SH-SY5Y (cell line): ENCODE data around the gene FGB.

Source experiments
- GATA2 ChIP-seq: IDR thresholded peaks from 2 replicates; pipeline ENCODE4 v1.6.1; 2011; ENCODE audit warnings: mild to moderate bottlenecking, low read depth, low read length
- GATA3 ChIP-seq: IDR thresholded peaks from 2 replicates; pipeline ENCODE4 v1.6.1; 2011; ENCODE audit warnings: low read depth, mild to moderate bottlenecking, low read length, moderate library complexity

DNA sequence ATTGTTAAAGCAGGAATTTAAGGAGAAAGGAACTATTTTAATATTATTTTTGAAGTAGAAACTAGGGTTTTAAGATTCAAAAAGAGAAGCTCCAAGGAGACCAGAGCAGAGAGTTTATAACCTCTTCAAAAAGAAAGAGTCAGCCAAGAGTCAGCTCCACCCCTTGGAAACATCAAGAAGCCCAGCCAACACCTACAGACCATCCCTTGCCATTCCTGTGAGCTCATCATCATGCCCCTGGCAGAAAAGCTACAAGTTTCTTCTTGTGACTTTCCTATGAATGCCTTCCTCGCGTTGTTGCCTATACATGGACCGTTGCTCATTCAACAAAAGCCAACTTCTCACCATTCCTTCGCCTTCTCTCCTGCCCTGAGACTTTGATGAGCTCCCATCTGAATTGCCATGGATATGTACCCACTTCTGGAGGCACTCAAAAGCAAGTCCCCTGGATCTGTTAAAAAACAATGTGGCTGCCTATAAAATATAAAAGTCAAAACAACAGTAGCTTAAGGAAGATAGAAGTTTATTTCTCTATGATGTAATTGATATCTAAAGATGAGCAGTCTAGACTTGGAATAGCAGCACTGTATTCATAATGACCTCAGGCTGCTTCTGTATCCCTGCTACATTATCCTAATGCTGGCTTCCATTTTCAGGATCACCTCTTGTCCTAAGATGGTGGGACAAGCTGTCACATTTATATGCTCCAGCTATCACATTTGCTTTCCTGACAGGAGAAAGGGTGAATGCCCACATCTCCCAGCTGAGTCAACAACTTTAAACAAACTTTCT lies 32.9 kb upstream of the FGB start:
- TF ChIP-seq GATA2 (no peak), GATA3 (no peak)
